AG20443 (cell line): ENCODE measurements around the gene HYLS1.
A peak's percentile ranks its signal among the peaks of the same experiment; 100 is the strongest.
"Not testable (repeated sequence)": the region's sequence is repeated elsewhere in the genome, so short reads cannot be mapped to it uniquely, and the experiment has no call there.

Experiments used
- DNase-seq: peaks from one replicate; pipeline ENCODE4 v3.0.0; 2012; ENCODE audit warnings: low spot score, mixed read lengths

HYLS1 gene

GRCh38 chr11:125887373-125888324 is at the start of gene HYLS1:
Gene HYLS1 (plus strand): TSS chr11:125887668. CDS start chr11:125899369, 11,701 bp downstream.
- DNase-seq: peak; percentile 98

- no peak for DNase-seq
Measured at GRCh38 chr11:125842321-125842948, 45.0 kb upstream of the HYLS1 start.

- no peak for DNase-seq
Measured at GRCh38 chr11:125846188-125846587, 41.3 kb upstream of the HYLS1 start.

- DNase-seq: not testable (repeated sequence)
Measured at GRCh38 chr11:125857670-125858069, 29.8 kb upstream of the HYLS1 start.

GRCh38 chr11:125862786-125863185 is 24.7 kb upstream of the HYLS1 start:
- not testable (repeated sequence) for DNase-seq

- DNase-seq: not testable (repeated sequence)
Measured at GRCh38 chr11:125865354-125865753, 22.1 kb upstream of the HYLS1 start.

- no peak for DNase-seq
Measured at GRCh38 chr11:125869521-125869920, 17.9 kb upstream of the HYLS1 start.

GRCh38 chr11:125871391-125872137 is 15.9 kb upstream of the HYLS1 start:
- DNase-seq: peak; percentile 56

GRCh38 chr11:125872138-125872491 is 15.4 kb upstream of the HYLS1 start:
- no peak for DNase-seq

- DNase-seq: no peak
Measured at GRCh38 chr11:125873881-125874555, 13.4 kb upstream of the HYLS1 start.

- DNase-seq: peak; percentile 71
Measured at GRCh38 chr11:125874556-125875124, 12.8 kb upstream of the HYLS1 start.

GRCh38 chr11:125881291-125881690 is 6.2 kb upstream of the HYLS1 start:
- DNase-seq: no peak

- DNase-seq: no peak
Measured at GRCh38 chr11:125883375-125883774, 4.1 kb upstream of the HYLS1 start.

- DNase-seq: peak; percentile 56
Measured at GRCh38 chr11:125886997-125887372, 483 bp upstream of the HYLS1 start.

GRCh38 chr11:125890447-125891100 is 3.1 kb downstream of the HYLS1 start:
- no peak for DNase-seq

- DNase-seq: no peak
Measured at GRCh38 chr11:125892071-125892470, 4.6 kb downstream of the HYLS1 start.

- no peak for DNase-seq
Measured at GRCh38 chr11:125892994-125893393, 5.5 kb downstream of the HYLS1 start.

- DNase-seq: no peak
Measured at GRCh38 chr11:125901872-125902271, 14.4 kb downstream of the HYLS1 start.

- no peak for DNase-seq
Measured at GRCh38 chr11:125902277-125902926, 14.9 kb downstream of the HYLS1 start.

GRCh38 chr11:125902927-125903710 is 15.7 kb downstream of the HYLS1 start, which contains the start of gene PUS3:
Gene PUS3 (minus strand): TSS chr11:125903206. CDS start chr11:125896284, 6,922 bp downstream.
- DNase-seq: peak; percentile 96
